ENCODE data around the gene ZNF521. TPM values are rescaled to one million over a fixed set of nuclear protein-coding genes. Genes with fewer than 3 reads are reported as not detected.

The ZNF521 gene
- polyA plus RNA-seq, 3 donors, result 0.07 to 0.20 TPM; not detected in 1

GRCh38 chr18:25298853-25299274, 53.1 kb downstream of the ZNF521 start:
- Mint-ChIP-seq H3K27me3 (ENCODE audit: low read depth in 3 of 3) (no peaks in the 10 kb centered on the region), H3K4me1 (peaks cover 24% of the 10 kb centered on the region), H3K4me3 (peak overlapping the region in 1 of 2 donors; percentile 63), H3K36me3 (no peaks in the 10 kb centered on the region), H3K9me3 (peaks cover 0 to 2% (median 0%) of the 10 kb centered on the region in 7 donors), H3K27ac (peak overlapping the region; percentile 81 to 96 (median 93))
- H3K4me2 ChIP-seq (replicated peaks; ENCODE audit: extremely low read depth, low read length, poor library complexity, severe bottlenecking), result peak overlapping the region; percentile 54
- H3K79me2 ChIP-seq (ENCODE audit: insufficient read depth, low read length), result no peaks in the 10 kb centered on the region
- DNase-seq, result peak; percentile 48 to 83 (median 81)
- peak overlapping the region in 1 of 3 experiments; percentile 43 for H3K4me3 ChIP-seq (replicated peaks in 1 of 3; ENCODE audit: low read depth in 2 of 3, low read length in 3 of 3)
- no peak overlapping the region for H2AFZ ChIP-seq (ENCODE audit: insufficient read depth, low read depth, low read length, poor library complexity, severe bottlenecking)
- 2% methylated on average over 4 of the region's 4 CpGs for WGBS (ENCODE audit: insufficient coverage)
- no peak for TF ChIP-seq CTCF (IDR thresholded peaks at IDR 0.05)
- H3K27me3 ChIP-seq (ENCODE audit: control insufficient read depth in 2 of 2, insufficient read depth in 2 of 2, low read length in 2 of 2), result no peaks in the 10 kb centered on the region
- H3K9me3 ChIP-seq (replicated peaks in 1 of 2; ENCODE audit: control insufficient read depth in 1 of 2, insufficient read depth in 1 of 2, low read length in 2 of 2), result no peaks in the 10 kb centered on the region
- no peak overlapping the region for H3K9ac ChIP-seq (ENCODE audit: insufficient read depth, low read length, poor library complexity, severe bottlenecking)
- no peaks in the 10 kb centered on the region for H3K36me3 ChIP-seq (replicated peaks in 1 of 2; ENCODE audit: control insufficient read depth in 1 of 2, insufficient read depth in 2 of 2, low read length in 2 of 2)
- H4K20me1 ChIP-seq (ENCODE audit: insufficient read depth, low read length), result no peaks in the 10 kb centered on the region
- H3K27ac ChIP-seq (ENCODE audit: low read depth in 1 of 2, low read length in 2 of 2), result peak overlapping the region in 1 of 2 donors; percentile 68
- intact Hi-C loops (cut with micrococcal nuclease), result no loop called here
- H3K4me1 ChIP-seq (ENCODE audit: control insufficient read depth in 1 of 2, insufficient read depth in 2 of 2, low read length in 2 of 2), result peaks cover 20 to 24% of the 10 kb centered on the region in 2 donors

- DNase-seq, result no peak
- no peak overlapping the region for H3K4me3 Mint-ChIP-seq
- H3K4me3 ChIP-seq (replicated peaks in 1 of 3; ENCODE audit: low read depth in 2 of 3, low read length in 3 of 3), result no peak overlapping the region
- no peaks in the 10 kb centered on the region for H3K27me3 Mint-ChIP-seq (ENCODE audit: low read depth in 3 of 3)
- no peak for TF ChIP-seq CTCF (IDR thresholded peaks at IDR 0.05)
- 100% methylated on average over 2 of the region's 2 CpGs for WGBS (ENCODE audit: insufficient coverage)
- no peak overlapping the region for H3K27ac ChIP-seq (ENCODE audit: low read depth in 1 of 2, low read length in 2 of 2)
- H3K36me3 Mint-ChIP-seq, result no peaks in the 10 kb centered on the region
- intact Hi-C loops (cut with micrococcal nuclease), result no loop called here
- no peak overlapping the region for H2AFZ ChIP-seq (ENCODE audit: insufficient read depth, low read depth, low read length, poor library complexity, severe bottlenecking)
- no peak overlapping the region for H3K27ac Mint-ChIP-seq
- H3K36me3 ChIP-seq (replicated peaks in 1 of 2; ENCODE audit: control insufficient read depth in 1 of 2, insufficient read depth in 2 of 2, low read length in 2 of 2), result no peaks in the 10 kb centered on the region
- no peak overlapping the region for H3K4me2 ChIP-seq (replicated peaks; ENCODE audit: extremely low read depth, low read length, poor library complexity, severe bottlenecking)
- no peaks in the 10 kb centered on the region for H3K9me3 Mint-ChIP-seq
- H4K20me1 ChIP-seq (ENCODE audit: insufficient read depth, low read length), result no peaks in the 10 kb centered on the region
- H3K27me3 ChIP-seq (ENCODE audit: control insufficient read depth in 2 of 2, insufficient read depth in 2 of 2, low read length in 2 of 2), result no peaks in the 10 kb centered on the region
- peaks cover 24% of the 10 kb centered on the region for H3K4me1 Mint-ChIP-seq
- no peaks in the 10 kb centered on the region for H3K79me2 ChIP-seq (ENCODE audit: insufficient read depth, low read length)
- H3K9ac ChIP-seq (ENCODE audit: insufficient read depth, low read length, poor library complexity, severe bottlenecking), result no peak overlapping the region
- peaks cover 20 to 24% of the 10 kb centered on the region in 2 donors for H3K4me1 ChIP-seq (ENCODE audit: control insufficient read depth in 1 of 2, insufficient read depth in 2 of 2, low read length in 2 of 2)
- H3K9me3 ChIP-seq (replicated peaks in 1 of 2; ENCODE audit: control insufficient read depth in 1 of 2, insufficient read depth in 1 of 2, low read length in 2 of 2), result no peaks in the 10 kb centered on the region
These were observed 56.3 kb downstream of the ZNF521 start for GRCh38 chr18:25295624-25296138.

Data from CD14-positive monocyte (primary cell).